Stromal cell of bone marrow (primary cell): ENCODE measurements around the gene KRTAP27-1.

Experiments used
- DNase-seq: peaks from one replicate; pipeline ENCODE4 v3.0.0-alpha.2; 2012; ENCODE audit warnings: low read depth

KRTAP27-1 gene

GRCh38 chr21:30337276-30337744 lies at the start of gene KRTAP27-1:
TSS of gene KRTAP27-1 (minus strand) at chr21:30337694. CDS start at chr21:30337668, 26 bp downstream.
- DNase-seq: no peak

GRCh38 chr21:30382201-30382600 lies 44.7 kb upstream of the KRTAP27-1 start:
- DNase-seq: no peak

- DNase-seq: no peak
Observed at GRCh38 chr21:30372139-30372770, 34.8 kb upstream of the KRTAP27-1 start, which contains the start of gene KRTAP13-2. TSS of gene KRTAP13-2 (minus strand) at chr21:30372271. CDS start at chr21:30372213, 58 bp downstream.

GRCh38 chr21:30355906-30356305 lies 18.4 kb upstream of the KRTAP27-1 start:
- no peak for DNase-seq

- no peak for DNase-seq
Observed at GRCh38 chr21:30354308-30355005, 17.0 kb upstream of the KRTAP27-1 start.

GRCh38 chr21:30351534-30351933 lies 14.0 kb upstream of the KRTAP27-1 start:
- no peak for DNase-seq

GRCh38 chr21:30349572-30349971 lies 12.1 kb upstream of the KRTAP27-1 start:
- DNase-seq: no peak

GRCh38 chr21:30348506-30348905 lies 11.0 kb upstream of the KRTAP27-1 start, which contains the start of gene KRTAP23-1:
TSS of gene KRTAP23-1 (minus strand) at chr21:30348606. CDS start at chr21:30348606, 0 bp downstream.
- no peak for DNase-seq

GRCh38 chr21:30345014-30345413 lies 7.5 kb upstream of the KRTAP27-1 start:
- DNase-seq: no peak

GRCh38 chr21:30340714-30341573 lies 3.5 kb upstream of the KRTAP27-1 start:
- DNase-seq: no peak

- DNase-seq: no peak
Observed at GRCh38 chr21:30338717-30339116, 1.2 kb upstream of the KRTAP27-1 start.

- DNase-seq: no peak
Observed at GRCh38 chr21:30337772-30338171, 278 bp upstream of the KRTAP27-1 start.

GRCh38 chr21:30336596-30336995 lies 898 bp downstream of the KRTAP27-1 start:
- peak; percentile 45 for DNase-seq

GRCh38 chr21:30333736-30334135 lies 3.8 kb downstream of the KRTAP27-1 start:
- no peak for DNase-seq

GRCh38 chr21:30332681-30333080 lies 4.8 kb downstream of the KRTAP27-1 start:
- no peak for DNase-seq

- DNase-seq: peak; percentile 28
Observed at GRCh38 chr21:30329203-30329875, 8.2 kb downstream of the KRTAP27-1 start.

GRCh38 chr21:30326390-30326789 lies 11.1 kb downstream of the KRTAP27-1 start:
- DNase-seq: no peak

- DNase-seq: no peak
Observed at GRCh38 chr21:30320215-30320614, 17.3 kb downstream of the KRTAP27-1 start, which contains the start of gene KRTAP26-1. TSS of gene KRTAP26-1 (minus strand) at chr21:30320315. CDS start at chr21:30320035, 280 bp downstream.

GRCh38 chr21:30315701-30316100 lies 21.8 kb downstream of the KRTAP27-1 start:
- no peak for DNase-seq

- no peak for DNase-seq
Observed at GRCh38 chr21:30306884-30307283, 30.6 kb downstream of the KRTAP27-1 start.

- DNase-seq: no peak
Observed at GRCh38 chr21:30305136-30305535, 32.4 kb downstream of the KRTAP27-1 start.

GRCh38 chr21:30289215-30289614 lies 48.3 kb downstream of the KRTAP27-1 start, which contains the start of gene KRTAP25-1:
TSS of gene KRTAP25-1 (minus strand) at chr21:30289514. CDS start at chr21:30289490, 24 bp downstream.
- no peak for DNase-seq
